ENCODE results near the gene MACROH2A1.

- TF ChIP-seq CTCF (conservative IDR thresholded peaks at IDR 0.05 in 1 of 2, IDR thresholded peaks at IDR 0.05 in 1 of 2; ENCODE audit: low read depth in 1 of 2, low read length in 2 of 2), result no peak
- TF ChIP-seq EZH2 (IDR thresholded peaks at IDR 0.05; ENCODE audit: low read length, missing control alignments), result no peak
These were observed 39.7 kb upstream of the MACROH2A1 start for GRCh38 chr5:135438636-135439221.
